Measurements from ENCODE around the gene MATCAP1.

MATCAP1 gene

GRCh38 chr16:67188323-67188722 lies 4.6 kb upstream of the MATCAP1 start:
- Mint-ChIP-seq H3K4me1 (ENCODE audit: low read depth) (peaks cover 24% of the 10 kb centered on the region), H3K9me3 (ENCODE audit: low read depth) (no peaks in the 10 kb centered on the region), H3K27me3 (peaks cover 1% of the 10 kb centered on the region), H3K27ac (no peak overlapping the region), H3K36me3 (no peaks in the 10 kb centered on the region), H3K4me3 (no peak overlapping the region)

- Mint-ChIP-seq H3K27me3 (peaks cover 1% of the 10 kb centered on the region), H3K4me1 (ENCODE audit: low read depth) (peaks cover 17% of the 10 kb centered on the region), H3K9me3 (ENCODE audit: low read depth) (no peaks in the 10 kb centered on the region), H3K36me3 (no peaks in the 10 kb centered on the region), H3K4me3 (no peak overlapping the region), H3K27ac (no peak overlapping the region)
Measured at GRCh38 chr16:67187175-67187890, 3.6 kb upstream of the MATCAP1 start.

- Mint-ChIP-seq H3K27ac (no peak overlapping the region), H3K4me1 (ENCODE audit: low read depth) (peaks cover 13% of the 10 kb centered on the region), H3K9me3 (ENCODE audit: low read depth) (no peaks in the 10 kb centered on the region), H3K27me3 (peaks cover 1% of the 10 kb centered on the region), H3K36me3 (no peaks in the 10 kb centered on the region), H3K4me3 (no peak overlapping the region)
Measured at GRCh38 chr16:67186550-67186950, 2.8 kb upstream of the MATCAP1 start.

GRCh38 chr16:67185651-67186134 lies 1.9 kb upstream of the MATCAP1 start:
- peaks cover 1% of the 10 kb centered on the region for H3K27me3 Mint-ChIP-seq
- no peaks in the 10 kb centered on the region for H3K9me3 Mint-ChIP-seq (ENCODE audit: low read depth)
- H3K27ac Mint-ChIP-seq = no peak overlapping the region
- H3K36me3 Mint-ChIP-seq = no peaks in the 10 kb centered on the region
- peak overlapping the region; percentile 90 for H3K4me3 Mint-ChIP-seq
- peaks cover 10% of the 10 kb centered on the region for H3K4me1 Mint-ChIP-seq (ENCODE audit: low read depth)

GRCh38 chr16:67184995-67185650 lies 1.4 kb upstream of the MATCAP1 start:
- no peaks in the 10 kb centered on the region for H3K9me3 Mint-ChIP-seq (ENCODE audit: low read depth)
- peak overlapping the region; percentile 90 for H3K4me3 Mint-ChIP-seq
- H3K27ac Mint-ChIP-seq = no peak overlapping the region
- peaks cover 1% of the 10 kb centered on the region for H3K27me3 Mint-ChIP-seq
- H3K36me3 Mint-ChIP-seq = no peaks in the 10 kb centered on the region
- H3K4me1 Mint-ChIP-seq (ENCODE audit: low read depth) = peaks cover 10% of the 10 kb centered on the region

GRCh38 chr16:67184453-67184994 lies 761 bp upstream of the MATCAP1 start:
- Mint-ChIP-seq H3K9me3 (ENCODE audit: low read depth) (no peaks in the 10 kb centered on the region), H3K4me3 (peak overlapping the region; percentile 90), H3K4me1 (ENCODE audit: low read depth) (peaks cover 10% of the 10 kb centered on the region), H3K27ac (no peak overlapping the region), H3K27me3 (peaks cover 1% of the 10 kb centered on the region), H3K36me3 (no peaks in the 10 kb centered on the region)

- no peak overlapping the region for H3K4me3 Mint-ChIP-seq
- H3K27me3 Mint-ChIP-seq = peaks cover 6% of the 10 kb centered on the region
- peaks cover 13% of the 10 kb centered on the region for H3K4me1 Mint-ChIP-seq (ENCODE audit: low read depth)
- no peaks in the 10 kb centered on the region for H3K9me3 Mint-ChIP-seq (ENCODE audit: low read depth)
- H3K27ac Mint-ChIP-seq = no peak overlapping the region
- H3K36me3 Mint-ChIP-seq = peaks cover 2% of the 10 kb centered on the region
Measured at GRCh38 chr16:67183284-67183626, 508 bp downstream of the MATCAP1 start.

- Mint-ChIP-seq H3K27me3 (peaks cover 10% of the 10 kb centered on the region), H3K9me3 (ENCODE audit: low read depth) (no peaks in the 10 kb centered on the region), H3K27ac (no peak overlapping the region), H3K4me1 (ENCODE audit: low read depth) (peaks cover 16% of the 10 kb centered on the region), H3K36me3 (peaks cover 2% of the 10 kb centered on the region), H3K4me3 (no peak overlapping the region)
Measured at GRCh38 chr16:67182288-67182687, 1.5 kb downstream of the MATCAP1 start.

- H3K4me3 Mint-ChIP-seq = no peak overlapping the region
- no peaks in the 10 kb centered on the region for H3K9me3 Mint-ChIP-seq (ENCODE audit: low read depth)
- peaks cover 16% of the 10 kb centered on the region for H3K27me3 Mint-ChIP-seq
- no peak overlapping the region for H3K27ac Mint-ChIP-seq
- H3K36me3 Mint-ChIP-seq = peaks cover 2% of the 10 kb centered on the region
- peaks cover 16% of the 10 kb centered on the region for H3K4me1 Mint-ChIP-seq (ENCODE audit: low read depth)
Measured at GRCh38 chr16:67181346-67181745, 2.4 kb downstream of the MATCAP1 start.

- H3K4me1 Mint-ChIP-seq (ENCODE audit: low read depth) = peaks cover 11% of the 10 kb centered on the region
- no peaks in the 10 kb centered on the region for H3K9me3 Mint-ChIP-seq (ENCODE audit: low read depth)
- H3K27ac Mint-ChIP-seq = no peak overlapping the region
- peaks cover 2% of the 10 kb centered on the region for H3K36me3 Mint-ChIP-seq
- H3K4me3 Mint-ChIP-seq = no peak overlapping the region
- peaks cover 17% of the 10 kb centered on the region for H3K27me3 Mint-ChIP-seq
Measured at GRCh38 chr16:67180166-67180565, 3.6 kb downstream of the MATCAP1 start.

- peaks cover 17% of the 10 kb centered on the region for H3K27me3 Mint-ChIP-seq
- peaks cover 9% of the 10 kb centered on the region for H3K4me1 Mint-ChIP-seq (ENCODE audit: low read depth)
- H3K27ac Mint-ChIP-seq = no peak overlapping the region
- H3K36me3 Mint-ChIP-seq = peaks cover 2% of the 10 kb centered on the region
- H3K9me3 Mint-ChIP-seq (ENCODE audit: low read depth) = no peaks in the 10 kb centered on the region
- H3K4me3 Mint-ChIP-seq = no peak overlapping the region
Measured at GRCh38 chr16:67179421-67180080, 4.2 kb downstream of the MATCAP1 start.

- H3K4me1 Mint-ChIP-seq (ENCODE audit: low read depth) = peaks cover 19% of the 10 kb centered on the region
- peaks cover 2% of the 10 kb centered on the region for H3K36me3 Mint-ChIP-seq
- H3K27ac Mint-ChIP-seq = no peak overlapping the region
- peaks cover 25% of the 10 kb centered on the region for H3K27me3 Mint-ChIP-seq
- no peaks in the 10 kb centered on the region for H3K9me3 Mint-ChIP-seq (ENCODE audit: low read depth)
- H3K4me3 Mint-ChIP-seq = peak overlapping the region; percentile 54
Measured at GRCh38 chr16:67177743-67178699, 5.7 kb downstream of the MATCAP1 start.

GRCh38 chr16:67176662-67177061 lies 7.1 kb downstream of the MATCAP1 start:
- H3K4me1 Mint-ChIP-seq (ENCODE audit: low read depth) = peaks cover 19% of the 10 kb centered on the region
- H3K27me3 Mint-ChIP-seq = peaks cover 29% of the 10 kb centered on the region
- peaks cover 2% of the 10 kb centered on the region for H3K36me3 Mint-ChIP-seq
- H3K4me3 Mint-ChIP-seq = peak overlapping the region; percentile 2
- H3K27ac Mint-ChIP-seq = no peak overlapping the region
- H3K9me3 Mint-ChIP-seq (ENCODE audit: low read depth) = no peaks in the 10 kb centered on the region

- H3K27ac Mint-ChIP-seq = no peak overlapping the region
- H3K4me1 Mint-ChIP-seq (ENCODE audit: low read depth) = peaks cover 27% of the 10 kb centered on the region
- H3K27me3 Mint-ChIP-seq = peaks cover 39% of the 10 kb centered on the region
- peaks cover 5% of the 10 kb centered on the region for H3K36me3 Mint-ChIP-seq
- H3K4me3 Mint-ChIP-seq = no peak overlapping the region
- H3K9me3 Mint-ChIP-seq (ENCODE audit: low read depth) = no peaks in the 10 kb centered on the region
Measured at GRCh38 chr16:67174706-67175231, 9.0 kb downstream of the MATCAP1 start.
